ENCODE data around the gene DPH1. TPM values are rescaled to one million over a fixed set of nuclear protein-coding genes. Genes with fewer than 3 reads are reported as not detected.

DPH1 gene
- total and polyA plus RNA-seq, 4 donors: 9.8 to 24.6 (median 19.4) TPM

DNA sequence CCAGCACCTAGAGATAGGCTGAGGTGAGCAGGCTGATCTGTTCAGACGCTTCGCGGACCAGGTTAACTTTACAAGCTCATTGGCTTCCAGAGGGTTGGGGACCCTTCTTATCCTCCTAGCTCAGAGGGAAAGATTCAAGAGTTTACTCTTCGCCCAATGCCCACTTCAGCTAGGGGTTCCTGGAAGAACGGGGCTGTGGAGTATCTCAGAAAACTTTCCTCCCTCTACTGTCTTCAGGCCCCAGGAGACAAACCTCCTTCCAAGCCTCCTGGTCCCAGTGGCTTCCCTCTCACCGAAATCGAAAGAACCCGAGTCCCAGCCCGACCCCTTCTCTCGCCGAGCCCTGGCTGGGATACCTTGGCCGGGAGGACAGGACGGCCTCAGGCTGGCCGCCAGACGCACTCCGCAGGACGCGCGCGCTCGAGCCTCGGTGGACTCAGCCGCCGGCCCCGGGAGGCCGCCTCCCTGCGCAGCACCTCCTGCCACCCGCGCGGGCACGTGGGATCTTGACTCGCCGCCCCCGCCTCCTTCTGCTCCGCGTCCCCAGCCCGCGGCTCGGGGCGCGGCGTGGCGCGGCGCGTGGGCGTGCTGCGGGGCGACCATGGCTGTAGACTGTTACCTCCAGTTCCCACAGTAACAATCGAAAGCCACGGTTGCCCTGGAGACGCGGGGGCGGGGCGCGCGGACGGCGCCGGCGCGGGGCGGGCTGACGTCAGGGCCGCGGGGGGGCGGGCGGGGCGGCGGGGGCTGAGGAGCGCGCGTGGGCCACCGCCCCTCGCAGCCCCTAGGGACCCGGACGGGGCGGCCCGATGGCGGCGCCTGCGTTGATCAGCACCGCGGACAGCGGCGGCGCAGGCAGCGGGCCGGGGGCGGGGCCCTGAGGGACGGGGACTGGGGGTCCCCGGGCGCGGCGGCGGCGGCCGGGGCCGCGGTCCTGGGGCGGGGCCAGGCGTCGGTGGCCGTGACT is 19.7 kb downstream of the DPH1 start:
- H3K36me3 ChIP-seq (ENCODE audit: control insufficient read depth in 4 of 4, insufficient read depth in 3 of 4, low read depth in 1 of 4, low read length in 3 of 4): no peaks in the 10 kb centered on the region

More for the DNA sequence above, 19.7 kb downstream of the DPH1 start:
- peaks cover 4 to 17% (median 13%) of the 10 kb centered on the region in 4 donors for H3K4me1 ChIP-seq (ENCODE audit: control insufficient read depth in 4 of 4, insufficient read depth in 4 of 4, low read length in 3 of 4)
- TF ChIP-seq FOXA2 (IDR thresholded peaks at IDR 0.05) (no peak), HNF4A (conservative IDR thresholded peaks at IDR 0.05) (no peak), EGR1 (IDR thresholded peaks at IDR 0.05; ENCODE audit: low read depth in 2 of 2) (peak in 1 of 2 donors; percentile 81), HNF4G (IDR thresholded peaks at IDR 0.05) (no peak), RAD21 (IDR thresholded peaks at IDR 0.05) (no peak), NR2F2 (IDR thresholded peaks at IDR 0.05) (no peak), TAF1 (conservative IDR thresholded peaks at IDR 0.05) (no peak), JUND (IDR thresholded peaks at IDR 0.05) (no peak), RXRA (IDR thresholded peaks at IDR 0.05) (no peak), SP1 (IDR thresholded peaks at IDR 0.05) (no peak), GABPA (IDR thresholded peaks at IDR 0.05 in 1 of 2, conservative IDR thresholded peaks at IDR 0.05 in 1 of 2) (no peak), YY1 (IDR thresholded peaks at IDR 0.05) (no peak), FOXA1 (IDR thresholded peaks at IDR 0.05) (no peak)
- TF ChIP-seq, protein P1, sequence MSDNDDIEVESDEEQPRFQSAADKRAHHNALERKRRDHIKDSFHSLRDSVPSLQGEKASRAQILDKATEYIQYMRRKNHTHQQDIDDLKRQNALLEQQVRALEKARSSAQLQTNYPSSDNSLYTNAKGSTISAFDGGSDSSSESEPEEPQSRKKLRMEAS (IDR thresholded peaks at IDR 0.05): no peak
- TF ChIP-seq, protein P2, sequence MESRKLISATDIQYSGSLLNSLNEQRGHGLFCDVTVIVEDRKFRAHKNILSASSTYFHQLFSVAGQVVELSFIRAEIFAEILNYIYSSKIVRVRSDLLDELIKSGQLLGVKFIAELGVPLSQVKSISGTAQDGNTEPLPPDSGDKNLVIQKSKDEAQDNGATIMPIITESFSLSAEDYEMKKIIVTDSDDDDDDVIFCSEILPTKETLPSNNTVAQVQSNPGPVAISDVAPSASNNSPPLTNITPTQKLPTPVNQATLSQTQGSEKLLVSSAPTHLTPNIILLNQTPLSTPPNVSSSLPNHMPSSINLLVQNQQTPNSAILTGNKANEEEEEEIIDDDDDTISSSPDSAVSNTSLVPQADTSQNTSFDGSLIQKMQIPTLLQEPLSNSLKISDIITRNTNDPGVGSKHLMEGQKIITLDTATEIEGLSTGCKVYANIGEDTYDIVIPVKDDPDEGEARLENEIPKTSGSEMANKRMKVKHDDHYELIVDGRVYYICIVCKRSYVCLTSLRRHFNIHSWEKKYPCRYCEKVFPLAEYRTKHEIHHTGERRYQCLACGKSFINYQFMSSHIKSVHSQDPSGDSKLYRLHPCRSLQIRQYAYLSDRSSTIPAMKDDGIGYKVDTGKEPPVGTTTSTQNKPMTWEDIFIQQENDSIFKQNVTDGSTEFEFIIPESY (IDR thresholded peaks at IDR 0.05): no peak
- TF ChIP-seq, protein P3, sequence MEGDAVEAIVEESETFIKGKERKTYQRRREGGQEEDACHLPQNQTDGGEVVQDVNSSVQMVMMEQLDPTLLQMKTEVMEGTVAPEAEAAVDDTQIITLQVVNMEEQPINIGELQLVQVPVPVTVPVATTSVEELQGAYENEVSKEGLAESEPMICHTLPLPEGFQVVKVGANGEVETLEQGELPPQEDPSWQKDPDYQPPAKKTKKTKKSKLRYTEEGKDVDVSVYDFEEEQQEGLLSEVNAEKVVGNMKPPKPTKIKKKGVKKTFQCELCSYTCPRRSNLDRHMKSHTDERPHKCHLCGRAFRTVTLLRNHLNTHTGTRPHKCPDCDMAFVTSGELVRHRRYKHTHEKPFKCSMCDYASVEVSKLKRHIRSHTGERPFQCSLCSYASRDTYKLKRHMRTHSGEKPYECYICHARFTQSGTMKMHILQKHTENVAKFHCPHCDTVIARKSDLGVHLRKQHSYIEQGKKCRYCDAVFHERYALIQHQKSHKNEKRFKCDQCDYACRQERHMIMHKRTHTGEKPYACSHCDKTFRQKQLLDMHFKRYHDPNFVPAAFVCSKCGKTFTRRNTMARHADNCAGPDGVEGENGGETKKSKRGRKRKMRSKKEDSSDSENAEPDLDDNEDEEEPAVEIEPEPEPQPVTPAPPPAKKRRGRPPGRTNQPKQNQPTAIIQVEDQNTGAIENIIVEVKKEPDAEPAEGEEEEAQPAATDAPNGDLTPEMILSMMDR (IDR thresholded peaks at IDR 0.05; ENCODE audit: low read depth, low read length, missing input control): no peak
- TF ChIP-seq, protein P4, sequence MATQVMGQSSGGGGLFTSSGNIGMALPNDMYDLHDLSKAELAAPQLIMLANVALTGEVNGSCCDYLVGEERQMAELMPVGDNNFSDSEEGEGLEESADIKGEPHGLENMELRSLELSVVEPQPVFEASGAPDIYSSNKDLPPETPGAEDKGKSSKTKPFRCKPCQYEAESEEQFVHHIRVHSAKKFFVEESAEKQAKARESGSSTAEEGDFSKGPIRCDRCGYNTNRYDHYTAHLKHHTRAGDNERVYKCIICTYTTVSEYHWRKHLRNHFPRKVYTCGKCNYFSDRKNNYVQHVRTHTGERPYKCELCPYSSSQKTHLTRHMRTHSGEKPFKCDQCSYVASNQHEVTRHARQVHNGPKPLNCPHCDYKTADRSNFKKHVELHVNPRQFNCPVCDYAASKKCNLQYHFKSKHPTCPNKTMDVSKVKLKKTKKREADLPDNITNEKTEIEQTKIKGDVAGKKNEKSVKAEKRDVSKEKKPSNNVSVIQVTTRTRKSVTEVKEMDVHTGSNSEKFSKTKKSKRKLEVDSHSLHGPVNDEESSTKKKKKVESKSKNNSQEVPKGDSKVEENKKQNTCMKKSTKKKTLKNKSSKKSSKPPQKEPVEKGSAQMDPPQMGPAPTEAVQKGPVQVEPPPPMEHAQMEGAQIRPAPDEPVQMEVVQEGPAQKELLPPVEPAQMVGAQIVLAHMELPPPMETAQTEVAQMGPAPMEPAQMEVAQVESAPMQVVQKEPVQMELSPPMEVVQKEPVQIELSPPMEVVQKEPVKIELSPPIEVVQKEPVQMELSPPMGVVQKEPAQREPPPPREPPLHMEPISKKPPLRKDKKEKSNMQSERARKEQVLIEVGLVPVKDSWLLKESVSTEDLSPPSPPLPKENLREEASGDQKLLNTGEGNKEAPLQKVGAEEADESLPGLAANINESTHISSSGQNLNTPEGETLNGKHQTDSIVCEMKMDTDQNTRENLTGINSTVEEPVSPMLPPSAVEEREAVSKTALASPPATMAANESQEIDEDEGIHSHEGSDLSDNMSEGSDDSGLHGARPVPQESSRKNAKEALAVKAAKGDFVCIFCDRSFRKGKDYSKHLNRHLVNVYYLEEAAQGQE (IDR thresholded peaks at IDR 0.05): peak; percentile 96
- peak overlapping the region; percentile 36 to 77 (median 69) for H3K4me3 ChIP-seq (ENCODE audit: low read depth in 1 of 3, low read length in 3 of 3)
- peak overlapping the region; percentile 46 to 74 for H3K9ac ChIP-seq (ENCODE audit: low read depth in 1 of 2, low read length in 2 of 2)
- H3K27ac ChIP-seq (ENCODE audit: low read depth in 1 of 2, low read length in 2 of 2): no peak overlapping the region
- H3K9me3 ChIP-seq (ENCODE audit: control insufficient read depth in 4 of 4, low read length in 3 of 4): no peaks in the 10 kb centered on the region
- 3% methylated on average over 104 of the region's 104 CpGs for WGBS
- DNase-seq (ENCODE audit: low spot score): peak; percentile 91
- peaks cover 0 to 2% (median 0%) of the 10 kb centered on the region in 4 donors for H3K27me3 ChIP-seq (ENCODE audit: control insufficient read depth in 4 of 4, insufficient read depth in 4 of 4, low read length in 3 of 4)

All from liver (tissue), 9 donors.